GM23248 (cell line): ENCODE data around the gene PARD3B.

Experiments
- EZH2 ChIP-seq: fragments of 200-600 bp; sonication (generic); IDR thresholded peaks from 2 replicates; pipeline ENCODE4 v1.6.1; 2018; ENCODE audit warnings: antibody characterized with exemption, mild to moderate bottlenecking; ENCODE audit not compliant: insufficient read depth, poor library complexity, severe bottlenecking
- EZH2phosphoT487 ChIP-seq: fragments of 200-600 bp; sonication (generic); IDR thresholded peaks from 2 replicates; pipeline ENCODE4 v1.6.1; 2018; ENCODE audit warnings: antibody characterized with exemption, moderate library complexity, mild to moderate bottlenecking, low read depth; ENCODE audit not compliant: insufficient read depth

- TF ChIP-seq EZH2phosphoT487 (no peak), EZH2 (no peak)
Measured at GRCh38 chr2:205405194-205405593, 859.9 kb downstream of the PARD3B start.
